NCI-H128 (cell line): ENCODE measurements around the gene USF1.

ENCODE experiments used
- DNase-seq: peaks from one replicate; lab custom pipeline; 2025; ENCODE audit not compliant: unreplicated experiment; lab: John Stamatoyannopoulos, UW

The USF1 gene, protein sequence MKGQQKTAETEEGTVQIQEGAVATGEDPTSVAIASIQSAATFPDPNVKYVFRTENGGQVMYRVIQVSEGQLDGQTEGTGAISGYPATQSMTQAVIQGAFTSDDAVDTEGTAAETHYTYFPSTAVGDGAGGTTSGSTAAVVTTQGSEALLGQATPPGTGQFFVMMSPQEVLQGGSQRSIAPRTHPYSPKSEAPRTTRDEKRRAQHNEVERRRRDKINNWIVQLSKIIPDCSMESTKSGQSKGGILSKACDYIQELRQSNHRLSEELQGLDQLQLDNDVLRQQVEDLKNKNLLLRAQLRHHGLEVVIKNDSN

DNA sequence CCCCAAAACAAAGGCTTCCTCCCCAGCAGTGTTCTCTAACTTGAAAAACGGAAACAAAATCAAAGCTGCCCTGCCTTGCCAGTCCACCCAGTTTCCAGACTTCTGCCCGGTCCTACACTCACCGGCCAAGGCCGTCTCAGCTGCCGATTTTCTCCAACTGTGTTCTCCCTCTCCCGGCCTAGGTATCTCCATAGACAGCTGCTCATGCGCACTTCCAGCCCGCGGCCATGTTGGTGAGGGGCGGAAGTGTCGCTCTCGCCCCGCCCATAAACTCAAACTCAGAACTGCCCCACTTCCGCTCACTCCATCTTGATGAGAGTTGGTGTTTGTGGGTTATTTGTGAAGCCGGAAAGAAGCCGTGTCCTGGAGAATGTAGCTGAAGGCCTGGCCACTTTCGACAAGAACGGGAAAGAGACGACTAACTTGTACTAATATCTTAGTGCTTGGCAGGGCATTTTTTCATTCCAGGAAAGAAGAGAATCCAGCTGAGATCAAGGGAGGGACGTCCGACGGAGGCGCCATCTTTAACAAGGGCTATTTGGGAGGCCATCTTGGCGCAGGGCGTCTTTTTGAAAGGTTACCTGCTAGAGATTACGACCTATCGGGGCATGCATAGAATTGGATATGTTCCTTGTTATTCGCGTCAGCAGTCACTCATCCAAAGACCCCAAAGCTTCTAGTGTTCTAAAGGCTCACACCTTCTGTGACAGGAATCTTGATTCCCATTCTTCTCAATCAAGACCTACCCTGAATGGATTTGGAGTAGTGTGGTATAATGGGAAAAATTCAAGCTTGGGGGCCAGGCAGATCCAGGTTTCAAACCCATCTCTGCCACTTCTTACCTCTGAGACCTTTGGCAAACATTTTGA lies at the start of gene USF1:
USF1 (minus strand) TSS at position 242 of the 869 bp plus-strand sequence. CDS start 2,702 bp downstream, outside the sequence.
- peak; percentile 95 for DNase-seq

DNA sequence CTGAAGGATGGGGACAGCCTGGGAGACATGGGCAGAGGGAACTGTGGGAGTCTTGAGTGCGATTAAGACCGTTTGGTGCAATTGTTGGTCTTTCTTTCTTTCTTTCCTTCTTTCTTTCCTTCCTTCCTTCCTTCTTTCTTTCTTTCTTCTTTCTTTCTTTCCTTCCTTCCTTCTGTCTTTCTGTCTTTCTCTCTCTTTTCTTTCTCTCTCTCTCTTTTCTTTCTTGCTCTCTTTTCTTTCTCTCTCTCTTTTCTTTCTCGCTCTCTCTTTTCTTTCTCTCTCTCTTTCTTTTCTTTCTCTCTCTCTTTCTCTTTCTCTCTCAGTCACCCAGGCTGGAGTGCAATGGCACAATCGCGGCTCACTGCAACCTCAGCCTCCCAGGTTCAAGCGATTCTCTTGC lies 49.5 kb upstream of the USF1 start:
- DNase-seq: no peak

DNA sequence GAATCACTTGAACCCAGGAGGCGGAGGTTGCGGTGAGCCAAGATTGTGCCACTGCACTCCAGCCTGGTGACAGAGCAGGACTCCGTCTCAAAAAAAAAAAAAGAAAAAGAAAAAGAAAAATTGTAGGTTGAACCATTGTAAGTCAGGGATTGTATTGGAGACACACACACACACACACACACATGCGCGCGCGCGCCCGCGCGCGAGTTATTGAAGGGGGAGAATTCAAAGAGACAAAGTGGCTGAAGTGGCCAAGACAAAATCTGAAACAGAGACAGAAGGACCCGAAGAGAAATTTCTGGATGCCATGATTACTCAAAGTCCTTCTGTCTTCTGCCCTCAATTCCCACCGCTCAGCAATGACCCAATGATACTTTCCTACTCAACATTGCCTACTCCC lies 48.7 kb upstream of the USF1 start:
- no peak for DNase-seq

DNA sequence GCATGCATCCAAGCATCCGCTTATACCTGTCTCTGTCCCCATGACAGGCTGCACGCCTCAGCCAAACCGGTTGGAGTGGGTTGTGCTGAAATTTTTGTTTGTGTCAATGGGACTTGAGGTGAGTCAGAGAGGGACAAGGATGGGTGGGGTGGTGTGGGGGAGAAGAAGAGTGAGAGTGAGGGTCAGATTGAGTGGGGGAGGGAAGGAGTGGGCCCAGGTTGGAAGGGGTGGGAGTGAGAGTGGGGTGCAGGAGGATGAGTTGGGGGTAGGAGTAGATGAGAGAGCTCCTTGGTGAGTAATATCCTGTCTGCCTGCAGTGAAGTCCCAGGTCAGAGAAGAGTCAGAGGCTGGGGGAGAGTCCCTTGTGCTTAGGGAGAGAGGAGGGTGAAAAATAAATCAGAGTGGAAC lies 46.8 kb upstream of the USF1 start:
- DNase-seq: no peak

DNA sequence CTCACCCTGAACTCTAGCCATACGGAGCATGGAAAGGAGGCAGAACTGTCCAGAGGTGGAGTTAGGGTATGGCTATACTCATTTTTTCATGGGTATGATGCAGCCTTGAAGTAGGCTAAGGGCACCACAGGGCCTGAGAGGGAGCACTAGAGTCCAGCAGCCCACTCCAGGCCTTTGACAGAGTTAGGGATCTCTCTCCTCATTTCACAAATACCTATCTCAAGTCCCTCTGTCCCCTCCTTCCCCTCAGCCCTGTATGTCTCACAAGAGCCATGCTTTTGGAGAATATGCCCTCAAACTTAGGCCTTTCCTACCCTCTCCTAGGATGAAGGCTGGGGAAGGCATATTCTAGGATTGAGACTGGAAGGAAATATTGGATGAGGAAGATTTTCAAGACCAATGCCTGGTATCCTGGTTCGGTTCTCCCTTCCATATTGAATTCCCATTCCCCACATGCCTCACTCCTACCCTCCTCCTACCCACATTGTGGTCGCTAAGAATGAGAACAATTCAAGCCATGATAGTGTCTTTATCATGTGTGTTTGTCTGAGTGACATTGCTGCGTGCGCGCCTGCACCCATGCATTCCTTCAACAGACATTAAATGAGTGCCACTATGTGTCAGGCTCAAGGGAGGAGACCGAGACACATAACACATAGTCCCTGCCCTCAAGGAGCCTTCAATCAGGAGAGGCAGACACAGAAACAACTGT lies 46.2 kb upstream of the USF1 start:
- DNase-seq: no peak

DNA sequence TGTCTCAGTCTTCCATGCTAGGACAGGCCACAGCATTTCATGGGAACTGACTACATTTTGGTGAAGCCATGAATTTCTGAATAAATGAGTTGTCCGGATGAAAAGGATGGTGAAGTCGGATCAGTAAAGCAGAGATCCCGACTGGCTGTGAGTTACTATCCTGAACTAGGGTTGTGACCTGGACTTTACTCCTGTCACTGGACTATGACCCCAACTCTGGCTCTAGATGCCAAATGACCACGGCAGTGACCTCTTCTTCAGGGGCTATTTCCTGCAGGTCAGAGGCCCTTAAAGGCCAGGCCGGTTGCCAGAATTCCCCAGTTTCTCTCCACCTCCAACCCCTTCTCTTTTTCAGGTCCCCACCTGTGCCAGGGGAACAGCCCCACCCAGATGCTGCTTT lies 45.3 kb upstream of the USF1 start:
- DNase-seq: no peak

DNA sequence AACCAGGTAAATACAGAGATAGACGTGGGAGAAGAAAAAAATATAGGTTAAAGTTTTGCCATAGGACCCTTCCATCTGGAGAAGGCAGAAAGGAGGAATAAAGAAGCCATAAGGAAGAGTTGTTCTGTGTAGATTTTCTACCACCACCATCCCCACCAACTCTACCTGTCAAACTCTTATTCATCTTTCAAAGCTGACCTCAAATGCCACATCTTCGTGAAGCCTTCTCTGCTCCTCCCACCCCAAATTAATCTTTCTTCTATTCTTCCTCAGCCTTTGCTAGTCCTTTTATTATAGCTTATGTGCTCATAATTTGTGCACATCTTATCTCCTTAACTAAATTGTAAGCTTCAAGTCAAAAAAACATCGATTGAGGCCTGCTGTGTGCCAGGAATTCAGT lies 44.8 kb upstream of the USF1 start:
- DNase-seq: no peak

DNA sequence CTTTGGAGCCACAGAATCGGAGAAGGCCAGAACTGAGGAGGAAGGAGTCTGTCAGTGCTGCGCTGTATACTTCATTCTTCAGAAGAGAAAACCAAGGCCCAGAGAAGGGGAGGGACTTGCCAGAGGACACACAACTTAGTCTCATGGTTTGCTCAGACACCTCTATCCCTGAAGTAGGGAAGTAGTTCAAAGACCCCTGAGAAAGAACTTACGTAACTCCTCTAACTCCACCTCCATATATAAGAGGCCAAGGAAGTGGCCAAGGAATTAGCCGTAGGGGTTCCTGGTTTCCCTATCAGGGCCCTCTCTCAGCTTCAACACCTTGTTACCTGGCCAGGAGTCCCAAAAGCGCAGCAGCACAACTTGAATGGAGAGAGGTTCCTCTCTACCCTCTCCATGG lies 44.2 kb upstream of the USF1 start:
- DNase-seq: no peak

DNA sequence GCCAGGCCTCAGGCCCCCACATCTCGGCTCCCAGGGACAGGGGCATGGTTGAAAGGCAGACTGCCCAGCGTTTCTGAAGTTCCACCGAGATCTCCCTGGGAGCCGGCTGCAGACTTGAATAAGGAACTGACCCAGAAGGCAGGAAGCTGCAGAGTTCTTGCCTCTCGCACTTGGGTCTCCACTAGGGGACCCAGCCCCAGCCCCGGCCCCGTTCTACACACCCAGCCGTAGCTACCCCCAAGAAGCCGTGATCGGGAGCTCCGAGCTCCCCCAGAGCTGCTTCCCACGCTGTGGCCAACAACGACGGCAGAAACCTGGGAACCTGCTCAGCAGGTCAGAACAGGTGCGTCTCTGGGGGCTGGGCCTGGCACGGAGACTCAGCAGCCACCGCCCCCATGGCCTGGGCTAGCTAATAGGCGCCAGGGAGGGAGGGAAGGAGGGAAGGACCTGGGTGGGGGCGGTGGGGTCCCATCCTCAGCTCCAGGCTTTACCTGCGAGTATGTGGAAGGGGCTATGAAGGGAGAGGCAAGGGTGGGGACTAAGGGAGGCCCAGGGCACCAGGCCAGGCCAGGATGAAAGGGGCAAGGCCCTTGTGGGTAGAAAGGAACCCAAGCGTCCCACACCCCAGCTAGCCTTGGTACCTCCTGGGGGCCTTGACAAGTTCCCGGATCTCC lies 43.6 kb upstream of the USF1 start, which contains the start of gene NECTIN4:
NECTIN4 (minus strand) TSS at position 308 of the 674 bp plus-strand sequence; CDS start at position 46, 262 bp downstream.
- no peak for DNase-seq

DNA sequence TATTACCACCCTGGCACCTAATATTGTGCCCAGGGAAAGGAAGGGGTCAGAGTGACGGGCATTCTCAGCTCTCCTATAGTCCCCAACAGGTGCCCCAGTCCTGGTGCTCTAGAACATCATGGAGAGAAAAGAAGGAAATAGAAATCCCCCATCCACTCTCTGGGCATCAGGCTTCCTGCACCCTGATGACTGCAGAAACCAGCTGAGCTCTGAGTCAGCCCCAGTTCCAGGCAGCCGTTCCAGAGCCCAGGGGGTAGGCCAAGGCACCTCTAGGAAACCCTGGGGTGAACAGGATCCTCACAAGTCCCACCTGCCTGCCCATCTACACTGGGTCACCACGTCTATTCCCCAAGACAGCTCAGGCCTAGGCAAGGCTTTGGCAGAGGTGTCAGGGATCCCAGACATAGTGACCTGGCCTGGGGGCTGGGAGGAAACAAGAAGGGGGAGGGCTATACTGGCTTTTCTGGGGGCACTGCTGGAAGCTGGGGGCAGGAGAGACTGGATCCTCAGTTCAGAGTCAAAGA lies 42.9 kb upstream of the USF1 start:
- no peak for DNase-seq

DNA sequence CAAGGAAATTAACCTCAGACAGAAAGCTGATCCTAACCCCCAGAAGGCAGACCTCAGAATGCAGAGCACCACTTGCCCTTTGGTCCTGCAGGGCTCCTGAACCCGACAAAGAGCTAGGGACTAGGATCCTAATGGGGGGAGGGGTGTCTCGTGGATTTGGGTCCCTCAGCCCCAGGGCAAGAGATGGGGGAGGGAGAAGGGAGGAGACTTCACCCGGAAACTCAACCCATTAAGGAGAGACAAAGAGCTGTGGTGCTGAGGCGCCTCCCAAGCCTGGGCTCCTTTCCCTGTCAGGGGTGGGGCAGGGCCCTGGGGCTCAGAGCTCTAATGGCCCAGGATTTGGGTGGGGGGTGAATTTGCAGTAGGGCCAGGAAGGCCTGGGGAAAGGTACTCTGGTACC lies 40.7 kb upstream of the USF1 start:
- no peak for DNase-seq

DNA sequence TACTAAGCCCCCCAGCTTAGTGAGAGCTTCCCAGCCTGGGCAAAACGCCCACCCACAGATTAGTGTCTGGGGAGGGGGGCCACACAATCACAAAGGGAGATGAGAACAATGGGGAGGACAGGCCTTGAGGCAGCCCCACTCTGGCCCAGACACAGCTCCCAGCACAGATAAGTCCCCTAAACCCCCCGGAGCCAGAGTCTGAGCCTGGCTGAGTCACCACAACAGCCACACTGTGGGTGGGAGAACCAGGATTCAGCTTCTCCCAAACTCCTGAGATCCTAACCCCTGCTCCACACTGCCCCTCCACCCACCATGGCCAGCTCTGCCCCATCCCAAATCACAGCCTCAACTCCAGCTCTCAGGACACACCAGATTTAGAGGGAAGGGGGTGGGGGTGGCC lies 39.4 kb upstream of the USF1 start:
- no peak for DNase-seq

DNA sequence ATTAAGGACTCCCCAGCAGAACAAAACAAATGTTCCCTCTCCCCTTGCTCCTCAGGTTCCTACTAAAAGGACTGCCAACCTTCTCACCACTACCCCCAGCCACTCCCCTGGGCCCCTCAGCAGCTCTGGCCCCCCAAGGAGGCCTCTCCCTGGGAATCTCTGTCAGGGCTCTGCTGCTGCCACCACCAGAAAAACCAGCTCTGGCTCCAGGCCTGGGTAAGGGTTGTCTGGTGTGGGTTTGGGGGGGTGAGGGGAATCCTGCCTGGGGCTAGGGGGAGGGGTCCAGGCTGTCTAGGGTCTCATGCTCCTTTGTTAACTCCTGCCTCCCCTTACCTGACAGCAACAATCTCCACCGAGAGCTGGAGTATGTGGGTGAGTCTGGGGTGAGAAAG lies 38.8 kb upstream of the USF1 start:
- no peak for DNase-seq

DNA sequence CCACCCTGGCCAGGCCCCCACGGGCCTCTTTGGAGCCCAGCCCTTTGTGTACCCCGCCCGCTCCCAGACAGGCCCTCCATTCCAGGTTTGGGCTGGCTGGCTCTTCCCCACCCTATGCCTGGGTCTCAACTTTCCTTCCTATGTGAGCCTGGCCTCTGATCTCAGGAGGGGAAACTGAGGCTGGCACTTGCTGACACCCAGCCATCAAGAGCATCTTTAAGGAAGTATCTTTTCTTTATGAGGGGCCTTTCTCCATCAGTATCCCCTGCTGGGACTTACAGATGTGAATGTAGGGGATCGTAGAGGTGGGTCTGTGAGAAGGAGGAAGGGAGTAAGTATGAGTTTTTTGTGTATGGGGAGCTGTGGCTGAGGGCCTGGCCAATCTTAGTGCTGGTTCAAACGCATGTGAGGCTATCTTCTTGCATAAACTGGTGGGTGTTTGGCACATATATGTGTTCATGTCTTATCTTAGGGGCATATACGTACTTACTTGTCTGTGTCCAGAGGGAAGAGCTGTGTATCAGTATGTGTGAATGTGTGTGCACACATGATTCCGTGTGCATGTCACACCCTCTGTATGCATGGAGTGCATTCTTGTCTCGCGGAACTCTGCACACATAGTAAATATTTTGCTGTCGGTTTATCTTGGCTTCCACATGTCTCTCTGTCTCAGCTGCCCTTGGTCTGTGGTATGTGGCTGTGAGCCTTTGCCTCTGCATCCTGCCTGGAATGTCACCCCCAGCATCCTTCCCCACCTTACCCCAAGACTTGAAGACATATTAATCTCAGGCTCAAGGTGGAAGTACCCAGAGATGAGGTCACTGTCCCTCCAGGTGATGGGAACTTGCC lies 38.2 kb upstream of the USF1 start:
- no peak for DNase-seq

DNA sequence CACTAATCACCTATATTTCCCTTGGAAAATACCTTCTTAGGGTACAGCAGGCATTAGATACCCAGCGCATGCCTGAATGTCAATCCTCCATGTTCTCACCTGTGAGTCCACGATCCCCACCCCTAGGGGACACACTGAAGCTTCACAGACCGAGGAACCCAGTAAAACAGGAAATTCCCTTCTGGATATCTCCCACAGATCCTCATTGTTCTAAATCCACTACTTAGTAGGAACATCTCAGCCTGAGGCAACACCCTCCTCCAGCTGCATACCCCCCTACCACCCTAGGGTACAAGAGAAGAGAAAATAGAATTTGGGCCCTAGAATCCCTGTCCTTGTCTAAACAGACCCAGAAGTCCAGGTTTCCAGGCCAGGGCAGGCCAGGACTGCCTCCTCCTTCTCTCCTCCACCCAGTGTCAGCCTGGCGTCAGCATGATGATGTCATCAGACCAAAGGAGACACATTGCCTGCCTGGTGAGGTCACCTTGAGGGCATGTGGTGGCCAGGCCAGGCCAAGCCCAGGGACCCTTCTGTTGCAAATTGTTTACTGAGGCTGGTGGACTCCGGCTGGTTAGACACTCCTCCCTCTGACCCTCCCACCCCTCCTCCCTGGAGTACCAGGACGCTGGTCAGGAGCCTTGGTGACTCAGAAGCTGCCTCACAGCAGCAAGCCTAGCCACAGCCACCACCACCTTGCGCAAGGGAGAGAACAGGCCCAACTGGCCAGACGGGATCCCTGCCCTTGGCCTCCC lies 37.4 kb upstream of the USF1 start:
- no peak for DNase-seq

DNA sequence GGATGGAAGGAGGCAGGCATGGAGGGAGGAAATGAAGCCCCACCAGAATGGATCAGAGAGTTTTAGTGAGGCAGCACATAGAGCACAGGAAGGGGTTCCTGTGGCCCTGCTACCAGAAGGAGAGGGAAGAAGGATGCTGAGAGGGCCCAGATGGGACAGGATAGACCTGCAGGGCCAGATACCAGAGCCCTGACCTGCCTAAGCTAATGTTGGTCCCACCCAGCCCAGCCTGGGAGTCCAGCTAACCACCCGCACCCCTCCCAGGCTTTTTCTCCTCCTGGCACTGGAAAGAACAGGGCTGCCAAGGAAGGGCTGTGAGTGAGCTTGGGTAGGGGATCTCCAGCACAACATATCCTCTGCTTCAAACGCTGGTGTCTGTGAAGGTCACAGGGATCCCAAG lies 36.7 kb upstream of the USF1 start:
- DNase-seq: no peak

DNA sequence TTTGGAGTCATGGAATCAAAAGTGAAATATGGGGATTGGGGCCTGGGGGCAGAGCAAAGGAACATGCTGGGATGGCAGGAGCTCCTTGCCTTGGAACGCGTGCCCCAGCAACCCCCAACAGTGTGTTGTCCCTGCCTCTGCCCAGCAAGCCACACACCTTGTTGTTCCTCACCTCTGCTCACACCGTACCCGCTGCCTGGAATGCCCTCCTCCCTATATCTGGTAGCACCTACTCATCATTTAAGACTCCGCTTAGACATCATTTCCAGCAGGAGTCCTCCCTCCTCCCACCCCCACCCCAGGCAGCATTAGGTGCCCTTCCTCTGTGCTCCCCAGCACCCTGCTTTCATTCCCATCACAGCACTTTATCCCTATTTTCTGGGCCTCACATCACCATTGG lies 35.7 kb upstream of the USF1 start:
- no peak for DNase-seq

DNA sequence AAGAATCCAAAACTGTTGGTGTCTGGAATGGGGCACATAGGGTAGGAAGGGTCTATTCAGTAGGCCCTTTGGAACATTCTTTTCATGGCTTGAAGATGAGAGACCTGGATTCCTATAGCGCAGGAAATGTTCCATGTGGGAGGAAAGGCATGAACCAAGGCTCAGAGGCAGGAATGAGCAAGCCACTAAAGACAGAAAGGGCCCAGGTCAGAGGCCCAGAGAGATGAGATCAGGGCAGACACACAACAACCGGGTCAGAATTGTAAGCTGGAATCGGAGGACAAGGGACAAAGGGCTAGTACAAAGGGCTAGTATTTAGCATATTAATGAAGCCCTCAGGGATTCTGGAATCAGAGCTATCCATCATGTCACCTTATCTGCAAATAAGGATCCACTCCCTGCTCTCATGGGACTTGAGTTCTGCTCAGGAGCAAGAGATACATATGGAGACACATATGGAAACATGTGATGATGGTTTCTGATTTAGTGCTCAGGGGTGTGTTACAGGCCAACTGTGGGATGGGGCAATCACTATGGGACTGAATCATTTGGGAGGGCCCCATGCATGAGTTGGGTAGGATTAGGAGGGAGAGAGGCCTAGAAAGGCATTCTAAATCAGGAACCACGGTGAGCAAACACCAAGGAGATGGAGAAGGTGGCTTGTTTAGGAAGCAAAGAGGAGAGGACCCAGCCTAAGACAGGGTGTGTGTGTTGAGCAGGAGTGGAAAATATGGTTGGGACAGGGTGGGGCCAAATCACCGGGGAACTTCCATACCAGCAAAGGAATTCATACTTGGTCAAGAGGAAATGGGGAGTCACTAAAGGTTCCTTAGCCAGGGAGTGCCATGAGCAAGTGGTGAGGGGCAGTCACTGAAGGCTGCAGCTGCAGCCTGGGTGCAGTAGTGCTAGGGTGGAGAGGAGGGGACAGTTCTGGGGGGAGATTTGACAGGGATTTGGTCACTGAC lies 34.9 kb upstream of the USF1 start:
- no peak for DNase-seq
